Stimulated activated CD4-positive, alpha-beta T cell treated with anti-CD3 and anti-CD28 coated beads, Interleukin-4, amount 100 ng/mL, for 1 hour (primary cell): ENCODE measurements around the gene ZNF213.
"Not testable (repeated sequence)": the region's sequence is repeated elsewhere in the genome, so short reads cannot be mapped to it uniquely, and the experiment has no call there.

ENCODE experiments used
- DNase-seq: peaks from one replicate; pipeline ENCODE4 v3.0.0-alpha.2; 2020

ZNF213 gene

GRCh38 chr16:3173892-3174617 lies 39.2 kb downstream of the ZNF213 start:
- no peak for DNase-seq

- no peak for DNase-seq
These were observed 39.9 kb downstream of the ZNF213 start for GRCh38 chr16:3174618-3175148.

- no peak for DNase-seq
These were observed 40.6 kb downstream of the ZNF213 start for GRCh38 chr16:3175157-3176093.

GRCh38 chr16:3179651-3180050 lies 44.8 kb downstream of the ZNF213 start:
- no peak for DNase-seq

GRCh38 chr16:3180445-3180878 lies 45.6 kb downstream of the ZNF213 start:
- DNase-seq: no peak

- DNase-seq: not testable (repeated sequence)
These were observed 47.4 kb downstream of the ZNF213 start for GRCh38 chr16:3182293-3182607.

GRCh38 chr16:3182608-3183444 lies 48.0 kb downstream of the ZNF213 start:
- DNase-seq: peak; percentile 40

GRCh38 chr16:3183445-3184139 lies 48.8 kb downstream of the ZNF213 start:
- DNase-seq: no peak

GRCh38 chr16:3186946-3187690 lies 52.3 kb downstream of the ZNF213 start:
- DNase-seq: no peak

GRCh38 chr16:3187798-3188674 lies 53.2 kb downstream of the ZNF213 start, which contains the start of gene OR1F1:
TSS of gene OR1F1 (plus strand) at chr16:3188204.
- peak; percentile 63 for DNase-seq

GRCh38 chr16:3188675-3188924 lies 53.8 kb downstream of the ZNF213 start:
- DNase-seq: no peak

GRCh38 chr16:3188925-3189825 lies 54.3 kb downstream of the ZNF213 start:
- no peak for DNase-seq

GRCh38 chr16:3189869-3190268 lies 55.0 kb downstream of the ZNF213 start:
- DNase-seq: no peak

- no peak for DNase-seq
These were observed 56.1 kb downstream of the ZNF213 start for GRCh38 chr16:3190949-3191353.
